ENCODE measurements around the gene ZBTB37. TPM values are rescaled to one million over a fixed set of nuclear protein-coding genes. Genes with fewer than 3 reads are reported as not detected.

The ZBTB37 gene
- total RNA-seq, 1 donor, result 7.3 TPM

- no peak for DNase-seq (ENCODE audit: low read depth)
- H3K4me3 ChIP-seq (ENCODE audit: low read depth, low read length), result no peak overlapping the region
- TF ChIP-seq, protein P1, sequence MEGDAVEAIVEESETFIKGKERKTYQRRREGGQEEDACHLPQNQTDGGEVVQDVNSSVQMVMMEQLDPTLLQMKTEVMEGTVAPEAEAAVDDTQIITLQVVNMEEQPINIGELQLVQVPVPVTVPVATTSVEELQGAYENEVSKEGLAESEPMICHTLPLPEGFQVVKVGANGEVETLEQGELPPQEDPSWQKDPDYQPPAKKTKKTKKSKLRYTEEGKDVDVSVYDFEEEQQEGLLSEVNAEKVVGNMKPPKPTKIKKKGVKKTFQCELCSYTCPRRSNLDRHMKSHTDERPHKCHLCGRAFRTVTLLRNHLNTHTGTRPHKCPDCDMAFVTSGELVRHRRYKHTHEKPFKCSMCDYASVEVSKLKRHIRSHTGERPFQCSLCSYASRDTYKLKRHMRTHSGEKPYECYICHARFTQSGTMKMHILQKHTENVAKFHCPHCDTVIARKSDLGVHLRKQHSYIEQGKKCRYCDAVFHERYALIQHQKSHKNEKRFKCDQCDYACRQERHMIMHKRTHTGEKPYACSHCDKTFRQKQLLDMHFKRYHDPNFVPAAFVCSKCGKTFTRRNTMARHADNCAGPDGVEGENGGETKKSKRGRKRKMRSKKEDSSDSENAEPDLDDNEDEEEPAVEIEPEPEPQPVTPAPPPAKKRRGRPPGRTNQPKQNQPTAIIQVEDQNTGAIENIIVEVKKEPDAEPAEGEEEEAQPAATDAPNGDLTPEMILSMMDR (IDR thresholded peaks at IDR 0.05; ENCODE audit: insufficient read depth, low read depth, low read length), result no peak
Measured at GRCh38 chr1:173948594-173948993, 80.4 kb downstream of the ZBTB37 start.

Small RNAs within 50 kb of the gene (small RNA-seq; reads per million reads assigned to genes)
- not detected for gene RNA5SP67

Other genes with a start within 250 kb of the ZBTB37 start
- gene TEX50, start 233.0 kb upstream of the ZBTB37 start, total RNA-seq, result not detected in 2 replicates
- 0.43 TPM in 1 of 2 replicates, not detected in the other for gene ANKRD45, start 198.5 kb upstream of the ZBTB37 start, total RNA-seq
- gene KLHL20, start 153.4 kb upstream of the ZBTB37 start, total RNA-seq, result 20.9 and 33.2 TPM in 2 replicates
- 20.6 and 31.5 TPM in 2 replicates for gene DARS2, start 43.7 kb upstream of the ZBTB37 start, total RNA-seq
- gene CENPL, start 43.5 kb upstream of the ZBTB37 start, total RNA-seq, result 11.6 and 26.3 TPM in 2 replicates
- 277 and 367 TPM in 2 replicates for gene GAS5, start 391 bp upstream of the ZBTB37 start, total RNA-seq
- not detected in 2 replicates for gene SERPINC1, start 48.9 kb downstream of the ZBTB37 start, total RNA-seq
- gene RC3H1, start 154.0 kb downstream of the ZBTB37 start, total RNA-seq, result 20.9 and 30.7 TPM in 2 replicates